Vagina (tissue), 2 donors: ENCODE measurements around the gene SH2D1B.

ENCODE experiments used
- CTCF ChIP-seq, 3 experiments: fragments of 450-650 bp in 2 of 3; fragments of 200-600 bp in 1 of 3; sonication (generic) in 1 of 3; IDR thresholded peaks; one replicate each; pipeline ENCODE4 v1.5.1; 2017 to 2019; ENCODE audit warnings: antibody characterized with exemption in 3 of 3, mild to moderate bottlenecking in 2 of 3, moderate library complexity in 2 of 3
- POLR2A ChIP-seq, 2 donors: fragments of 450-650 bp; IDR thresholded peaks; one replicate each; pipeline ENCODE4 v1.6.1; 2017; ENCODE audit warnings: antibody characterized with exemption in 2 of 2, mild to moderate bottlenecking in 2 of 2, moderate library complexity in 2 of 2

- TF ChIP-seq CTCF (IDR thresholded peaks at IDR 0.05) (no peak), POLR2A (IDR thresholded peaks at IDR 0.05) (no peak)
Observed at GRCh38 chr1:162360237-162360873, 51.6 kb downstream of the SH2D1B start.
